ENCODE results near the gene CHD6.

Gene CHD6

GRCh38 chr20:41457173-41457857 lies 160.9 kb downstream of the CHD6 start:
- no peak for DNase-seq

GRCh38 chr20:41456351-41456750 lies 161.8 kb downstream of the CHD6 start:
- DNase-seq = no peak

- no peak for DNase-seq
These were observed 163.9 kb downstream of the CHD6 start for GRCh38 chr20:41454250-41454649.

DNA sequence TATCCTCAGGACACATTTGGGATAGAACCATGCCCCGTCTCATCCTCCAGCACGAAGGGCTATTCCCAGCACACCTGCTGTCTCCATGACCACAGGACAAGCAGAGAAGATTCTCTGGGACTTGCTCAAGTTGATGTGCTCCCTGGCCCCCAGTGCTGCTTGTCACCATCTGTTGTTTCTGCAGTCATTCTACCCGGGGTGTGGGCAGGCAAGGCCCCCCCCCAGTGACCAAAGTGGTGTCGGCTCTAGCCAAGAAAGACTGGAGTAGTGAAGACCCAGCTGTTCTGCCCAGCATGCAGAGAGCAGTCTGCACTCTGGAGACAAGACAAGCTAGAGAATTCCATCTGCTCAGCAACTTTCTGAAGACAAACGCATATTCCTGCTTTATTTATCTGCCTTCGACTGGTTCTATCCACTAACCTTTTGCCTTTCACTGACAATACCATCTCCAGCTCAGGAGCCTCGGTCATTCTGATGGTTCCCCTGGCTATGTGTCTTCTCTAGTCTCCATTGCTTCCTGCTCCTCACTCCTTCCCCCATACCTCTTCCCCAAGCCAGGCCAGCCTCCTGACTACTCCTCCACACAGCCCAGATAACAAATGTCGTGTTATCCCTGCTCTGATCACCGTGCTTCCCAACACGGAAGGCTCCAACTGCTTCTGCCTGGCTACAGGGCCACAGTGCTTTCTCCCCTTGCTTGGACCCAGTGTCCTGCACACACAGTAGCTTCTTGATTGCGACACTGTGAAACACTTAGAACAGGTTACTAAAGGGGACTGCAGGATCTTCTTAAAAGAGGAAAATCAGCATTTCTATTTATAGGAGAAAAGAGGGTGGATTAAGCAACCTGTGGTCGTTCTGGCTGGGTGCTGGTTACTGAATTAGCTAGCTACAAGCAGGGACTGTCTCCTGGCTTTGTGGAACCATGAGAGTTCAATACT lies 164.9 kb downstream of the CHD6 start:
- no peak for DNase-seq

GRCh38 chr20:41452226-41452625 lies 166.0 kb downstream of the CHD6 start:
- no peak for DNase-seq

- DNase-seq = no peak
These were observed 171.2 kb downstream of the CHD6 start for GRCh38 chr20:41447006-41447405.

GRCh38 chr20:41446456-41446855 lies 171.7 kb downstream of the CHD6 start:
- no peak for DNase-seq

DNA sequence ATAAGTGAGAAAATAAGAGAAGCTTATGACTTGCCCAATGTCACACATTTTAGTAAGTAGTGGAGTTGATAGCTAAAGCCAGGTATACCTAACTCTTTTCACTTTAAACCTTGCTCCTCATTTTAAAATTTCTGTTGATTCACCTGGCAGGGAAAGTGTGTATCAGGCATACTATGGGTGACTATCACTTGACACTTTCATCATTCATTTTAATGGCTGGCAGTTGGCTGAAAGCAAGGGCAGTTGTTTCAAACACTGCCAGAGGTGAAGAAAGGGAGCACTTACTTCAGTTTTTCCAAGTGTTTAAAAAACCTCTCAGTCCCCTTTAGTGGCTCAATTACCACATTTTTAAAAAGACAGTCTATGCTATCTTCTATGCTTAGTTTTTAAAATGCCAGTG lies 173.4 kb downstream of the CHD6 start:
- DNase-seq = no peak

GRCh38 chr20:41443691-41444090 lies 174.5 kb downstream of the CHD6 start:
- DNase-seq = no peak

DNA sequence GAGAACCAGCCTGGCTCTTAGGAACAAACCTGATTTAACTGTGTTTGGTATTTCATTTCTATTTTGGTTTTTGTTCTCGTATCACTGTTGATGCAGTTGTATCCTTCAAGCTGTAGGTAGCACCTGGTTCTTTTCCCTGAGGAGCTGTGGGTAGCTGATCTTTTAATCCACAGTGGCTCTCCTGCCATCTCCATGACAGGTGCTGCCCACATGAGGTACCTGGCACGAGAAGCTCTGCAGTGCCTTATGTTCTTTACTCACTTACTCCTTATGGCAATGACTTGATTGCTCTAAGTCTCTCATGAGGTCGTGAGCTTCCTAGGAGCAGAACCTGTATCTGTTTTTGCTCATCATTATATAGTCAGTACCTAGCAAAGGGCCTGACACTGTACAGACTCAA lies 177.3 kb downstream of the CHD6 start:
- DNase-seq = no peak

GRCh38 chr20:41437836-41438235 lies 180.3 kb downstream of the CHD6 start:
- DNase-seq = no peak

- no peak for DNase-seq
These were observed 181.5 kb downstream of the CHD6 start for GRCh38 chr20:41436679-41437078.

DNA sequence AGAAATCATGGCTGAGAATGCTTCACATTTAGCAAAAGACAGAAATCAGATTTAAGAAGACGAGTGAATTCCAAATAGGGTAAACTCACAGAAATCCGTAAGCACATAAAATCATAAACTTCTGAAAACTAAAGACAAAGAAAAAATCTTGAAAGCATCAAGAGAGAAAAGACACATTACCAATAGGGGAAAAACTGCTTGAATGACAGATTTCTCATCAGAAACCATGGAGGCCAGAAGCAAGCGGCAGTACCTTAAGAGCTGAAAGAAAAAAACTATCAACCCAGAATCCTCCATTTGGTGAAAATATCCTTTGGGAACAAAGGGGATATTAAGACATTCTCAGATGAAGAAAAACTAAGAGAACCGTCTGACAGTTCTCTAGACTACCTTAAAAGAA lies 185.0 kb downstream of the CHD6 start:
- DNase-seq = no peak

- DNase-seq = no peak
These were observed 185.4 kb downstream of the CHD6 start for GRCh38 chr20:41432746-41433145.

GRCh38 chr20:41428285-41428684 lies 189.9 kb downstream of the CHD6 start:
- DNase-seq = peak in 1 of 2 experiments; percentile 27

DNA sequence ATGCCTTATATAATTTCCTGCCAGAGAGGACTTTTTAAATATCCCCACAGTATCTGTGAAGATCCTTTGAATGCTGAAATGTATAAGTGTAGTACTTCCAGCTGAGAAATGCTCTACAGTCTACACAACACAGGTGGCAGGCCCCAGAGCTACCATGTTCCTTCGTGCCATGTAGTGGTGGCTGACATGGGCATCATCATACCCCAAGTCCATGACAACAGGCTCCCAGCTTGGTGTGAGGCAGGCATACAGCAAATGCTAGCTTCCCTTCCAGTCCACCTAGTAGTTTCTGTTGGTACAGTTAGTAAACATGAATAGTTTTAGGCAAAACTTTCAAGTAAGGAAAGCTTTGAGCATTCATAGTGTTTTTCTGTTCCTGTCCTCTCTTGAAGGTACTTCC lies 190.3 kb downstream of the CHD6 start:
- DNase-seq = no peak

- no peak for DNase-seq
These were observed 191.2 kb downstream of the CHD6 start for GRCh38 chr20:41426976-41427375.

GRCh38 chr20:41426086-41426830 lies 191.9 kb downstream of the CHD6 start:
- DNase-seq = no peak

- DNase-seq = no peak
These were observed 192.8 kb downstream of the CHD6 start for GRCh38 chr20:41425180-41425884.

DNA sequence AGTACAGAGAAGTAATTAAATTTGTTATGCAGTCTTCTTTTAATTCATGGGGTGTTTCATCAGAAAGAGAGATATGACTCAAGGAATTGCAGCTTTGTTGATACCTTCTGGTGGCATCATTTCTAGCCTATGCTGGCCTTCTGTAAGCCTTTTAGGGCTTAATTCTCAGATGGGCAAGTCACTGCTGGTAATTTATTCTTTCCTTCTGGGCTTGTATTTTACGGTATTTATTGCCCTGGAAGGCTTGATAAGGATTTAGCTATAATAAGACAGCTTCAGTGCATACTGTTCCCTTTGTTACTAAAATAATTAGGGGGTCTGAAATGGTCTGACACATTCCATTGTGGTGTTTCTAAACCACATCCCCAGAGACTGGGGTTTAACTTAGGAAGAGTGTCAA lies 193.6 kb downstream of the CHD6 start:
- no peak for DNase-seq

DNA sequence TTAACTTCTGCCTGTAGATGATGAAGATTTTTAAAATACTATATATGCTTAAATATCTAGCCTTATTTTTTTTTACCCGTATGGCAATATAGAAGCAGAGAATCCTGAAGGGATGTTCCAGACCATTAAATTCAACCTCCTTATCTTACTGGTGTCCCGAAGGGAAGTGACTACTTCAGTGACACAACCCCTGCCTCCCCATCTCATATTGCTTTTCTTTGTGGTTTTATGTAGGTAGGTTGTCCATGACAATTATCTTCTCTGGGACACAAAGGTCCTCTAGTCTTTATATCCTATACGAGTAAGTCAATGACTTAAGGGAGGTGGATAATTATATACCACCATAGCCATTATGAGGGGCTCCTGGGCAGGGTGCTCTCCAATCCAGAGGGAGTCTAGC lies 194.2 kb downstream of the CHD6 start:
- DNase-seq = no peak

DNA sequence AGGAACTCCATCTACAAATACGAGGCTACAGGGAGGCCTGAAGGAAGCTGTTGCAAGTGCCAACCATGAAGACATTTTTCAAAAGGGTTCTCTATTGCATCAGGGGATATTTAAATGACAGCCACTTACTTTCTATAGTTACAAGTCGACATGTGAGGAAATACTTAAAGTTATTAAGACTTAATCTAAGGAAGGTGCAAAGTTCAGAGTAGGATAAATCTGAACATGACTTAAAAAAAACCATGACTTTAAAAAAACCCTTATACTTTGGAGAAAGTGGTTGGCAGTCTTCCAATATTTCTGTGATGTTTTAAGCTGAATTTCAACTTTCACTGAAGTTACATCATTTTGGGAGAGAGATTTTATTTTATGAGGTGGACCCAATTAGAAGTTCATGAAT lies 195.2 kb downstream of the CHD6 start:
- no peak for DNase-seq

GRCh38 chr20:41418739-41419293 lies 199.4 kb downstream of the CHD6 start:
- no peak for DNase-seq

Measured in stimulated activated CD4-positive, alpha-beta T cell treated with anti-CD3 and anti-CD28 coated beads, Interleukin-4, amount 100 ng/mL, for 4 hours (primary cell).